Umbilical cord (tissue), 2 donors: ENCODE results near the gene AKR1B1. TPM values are rescaled to one million over a fixed set of nuclear protein-coding genes. Genes with fewer than 3 reads are reported as not detected.
"Not testable (repeated sequence)": the region's sequence is repeated elsewhere in the genome, so short reads cannot be mapped to it uniquely, and the experiment has no call there.

Source experiments
- DNase-seq: peaks from one replicate; pipeline ENCODE4 v3.0.0-alpha.2; 2015; ENCODE audit warnings: low spot score
- total RNA-seq: library from RNA; depleted of rRNA; stranded (reverse); fragments of >200 nt; gene quantifications from one replicate; pipeline ENCODE4 v1.2.3, GENCODE V29; 2014; ENCODE audit warnings: low replicate concordance; ENCODE audit not compliant: insufficient read depth

AKR1B1 gene
- 45.0 TPM for total RNA-seq

DNA sequence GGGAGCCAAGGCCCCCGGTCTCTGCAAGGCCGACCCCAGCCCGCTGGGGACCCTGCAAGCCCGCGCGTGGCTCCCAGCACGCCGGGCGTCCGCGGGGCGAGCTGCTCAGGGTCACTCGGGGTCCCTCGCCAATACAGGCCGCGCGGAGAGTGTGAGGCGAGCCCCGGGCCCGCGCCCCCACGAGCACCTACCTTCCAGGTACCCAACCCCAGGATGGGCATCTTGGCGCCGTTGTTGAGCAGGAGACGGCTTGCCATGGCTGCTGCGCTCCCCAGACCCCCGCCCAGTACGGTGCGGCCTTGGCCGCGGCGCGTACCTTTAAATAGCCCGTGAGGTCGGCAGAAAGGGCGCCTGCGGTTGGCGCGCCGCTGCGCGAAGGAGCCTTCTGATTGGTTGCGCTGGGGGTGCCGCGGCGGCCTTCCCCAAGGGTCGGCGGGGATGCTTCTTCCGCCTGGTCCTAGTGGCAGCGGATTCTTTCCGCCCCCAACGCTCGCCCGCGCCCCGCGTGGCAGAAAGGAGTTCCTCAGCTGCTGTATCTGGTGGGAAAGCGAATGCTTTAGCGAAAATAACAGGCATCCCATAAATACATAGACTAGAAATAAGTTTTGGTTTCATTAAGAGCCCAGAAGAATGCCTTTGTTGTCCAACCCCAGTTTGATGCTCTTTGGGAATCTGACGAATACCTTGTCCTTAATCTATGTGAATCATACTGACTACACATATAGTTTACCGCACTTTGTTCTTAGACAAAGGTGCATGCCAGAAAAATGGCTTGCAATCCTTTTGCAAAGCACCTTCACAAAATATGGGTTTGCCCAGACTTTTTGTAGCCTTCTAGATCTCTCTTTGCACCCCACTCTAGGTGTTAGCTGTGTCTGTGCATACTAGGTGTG, at the start of gene AKR1B1:
Gene AKR1B1, minus strand, starts transcription at position 295 of the 893 bp plus-strand sequence. Its CDS starts 38 bp downstream, at position 257.
- peak; percentile 93 for DNase-seq

DNA sequence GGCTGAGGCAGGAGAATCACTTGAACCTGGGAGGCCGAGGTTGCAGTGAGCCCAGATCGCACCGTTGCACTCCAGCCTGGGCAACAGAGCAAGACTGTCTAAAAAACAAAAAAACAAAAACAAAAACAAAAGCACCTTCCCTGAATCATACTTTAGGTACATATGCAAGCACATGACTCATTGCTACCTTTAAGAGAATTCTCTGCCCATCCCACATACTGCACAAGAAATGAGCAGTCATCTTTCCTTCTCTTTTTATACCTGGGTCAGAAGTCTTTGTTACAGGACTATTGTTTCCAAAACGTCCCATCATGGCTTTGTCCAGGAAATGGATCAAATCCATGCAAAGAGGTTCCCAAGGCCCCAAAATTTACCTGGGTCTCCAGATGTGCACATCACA, 47.0 kb upstream of the AKR1B1 start:
- no peak for DNase-seq

DNA sequence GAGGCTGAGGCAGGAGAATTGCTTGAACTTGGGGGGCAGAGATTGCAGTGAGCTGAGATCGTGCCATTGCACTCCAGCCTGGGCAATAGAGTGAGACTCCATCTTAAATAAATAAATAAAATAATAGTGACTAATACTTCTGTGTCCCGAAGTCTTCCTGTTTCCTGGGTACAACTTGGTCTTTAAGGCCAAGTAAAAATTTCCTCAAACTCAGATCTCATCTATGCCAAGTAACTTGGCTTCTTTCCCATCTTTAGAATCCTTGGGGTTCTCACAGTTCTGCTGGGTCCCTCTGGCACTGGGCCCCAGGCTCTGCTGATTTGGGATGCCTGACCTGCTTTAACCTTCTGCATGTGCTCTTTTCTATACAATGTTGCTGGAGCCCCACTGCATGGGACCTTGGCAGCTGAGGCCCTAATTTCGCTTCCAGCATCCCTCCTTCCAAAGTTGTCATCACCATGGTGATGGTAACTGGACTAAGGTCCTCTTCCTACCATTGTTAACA, 45.8 kb upstream of the AKR1B1 start:
- DNase-seq: no peak

DNA sequence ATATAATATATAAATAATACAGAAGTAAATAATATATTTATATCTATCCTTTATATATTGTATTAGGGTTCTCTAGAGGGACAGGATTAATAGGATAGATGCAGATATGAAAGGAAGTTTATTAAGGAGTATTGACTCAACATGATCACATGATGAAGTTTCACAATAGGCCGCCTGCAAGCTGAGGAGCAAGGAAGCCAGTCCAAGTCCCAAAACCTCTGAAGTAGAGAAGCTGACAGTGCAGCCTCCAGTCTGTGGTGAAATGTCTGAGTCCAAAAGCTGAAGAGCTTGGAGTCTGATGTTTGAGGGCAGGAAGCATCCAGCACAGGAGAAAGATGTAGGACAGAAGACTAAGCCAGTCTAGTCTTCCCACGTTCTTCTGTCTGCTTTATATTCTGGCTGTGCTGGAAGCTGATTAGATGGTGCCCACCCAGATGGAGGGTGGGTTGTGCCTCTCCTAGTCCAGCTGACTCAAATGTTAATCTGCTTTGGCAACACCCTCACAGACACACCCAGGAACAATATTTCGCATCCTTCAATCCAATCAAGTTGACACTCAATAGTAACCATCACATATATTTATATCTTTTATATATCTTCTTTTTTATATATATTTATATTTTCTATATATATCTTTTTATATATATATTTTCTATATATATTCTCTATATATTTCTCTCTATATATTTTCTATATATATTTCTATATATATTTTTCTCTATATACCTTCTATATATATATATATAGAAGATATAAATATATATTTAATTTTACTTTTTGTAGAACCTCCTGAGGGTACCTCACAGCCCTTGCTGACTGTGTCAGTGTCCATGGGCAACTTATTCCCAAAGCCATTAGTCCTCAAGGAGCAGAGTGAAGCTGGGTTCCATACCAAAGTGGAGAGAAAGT, 43.8 kb upstream of the AKR1B1 start:
- peak; percentile 21 for DNase-seq

DNA sequence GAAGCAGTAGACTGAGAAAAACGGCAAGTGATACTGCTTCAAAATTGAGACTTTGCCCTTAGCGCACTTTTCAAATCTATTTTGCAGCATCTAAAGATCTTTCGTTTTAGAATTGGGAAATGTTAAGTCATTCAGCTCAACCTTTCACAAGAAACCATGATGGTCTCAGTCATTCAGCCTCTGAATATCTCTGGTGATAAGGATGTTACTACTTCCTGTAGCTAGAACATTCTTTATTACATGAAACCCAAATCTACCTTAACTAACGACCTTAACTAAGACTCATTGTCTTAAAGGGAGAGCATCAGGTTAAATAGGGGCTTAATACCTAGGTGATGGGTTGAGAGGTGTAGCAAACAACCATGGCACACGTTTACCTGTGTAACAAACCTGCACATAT, 42.1 kb upstream of the AKR1B1 start:
- no peak for DNase-seq

DNA sequence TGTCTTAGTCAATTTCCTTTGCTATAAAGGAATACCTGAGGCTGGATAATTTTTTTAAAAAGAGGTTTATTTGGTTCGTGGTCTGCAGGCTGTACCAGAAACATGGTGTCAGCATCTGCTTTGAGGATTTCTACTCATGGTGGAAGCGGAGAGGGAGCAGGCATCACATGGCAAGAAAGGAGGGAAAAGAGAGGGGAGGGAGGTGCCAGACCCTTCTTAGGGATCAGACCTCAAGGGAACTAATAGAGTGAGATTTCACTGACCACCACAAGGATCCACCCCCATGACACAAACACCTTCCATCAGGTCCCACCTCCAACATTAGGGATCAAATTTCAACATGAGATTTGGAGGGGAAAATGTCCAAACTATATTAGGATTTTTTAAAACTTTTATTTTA, 41.5 kb upstream of the AKR1B1 start:
- DNase-seq: no peak

DNA sequence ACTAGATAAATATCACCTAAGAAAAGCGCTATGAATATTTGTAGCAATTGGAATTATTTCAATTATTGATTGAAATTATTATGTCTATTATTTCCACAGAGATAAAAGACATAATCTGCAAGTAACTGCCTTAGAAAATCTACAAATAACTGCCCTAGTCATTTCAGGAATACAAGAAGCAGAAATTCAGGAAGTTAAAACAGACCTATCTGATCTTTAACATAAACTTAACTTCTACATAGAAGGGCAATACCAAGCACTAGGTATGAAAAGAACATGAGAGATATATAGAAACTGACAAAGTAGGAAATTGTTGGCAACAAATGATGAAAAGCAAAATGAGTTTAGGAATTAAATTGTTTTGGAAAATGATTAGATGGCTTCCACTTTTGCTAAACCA, 36.6 kb upstream of the AKR1B1 start:
- no peak for DNase-seq

DNA sequence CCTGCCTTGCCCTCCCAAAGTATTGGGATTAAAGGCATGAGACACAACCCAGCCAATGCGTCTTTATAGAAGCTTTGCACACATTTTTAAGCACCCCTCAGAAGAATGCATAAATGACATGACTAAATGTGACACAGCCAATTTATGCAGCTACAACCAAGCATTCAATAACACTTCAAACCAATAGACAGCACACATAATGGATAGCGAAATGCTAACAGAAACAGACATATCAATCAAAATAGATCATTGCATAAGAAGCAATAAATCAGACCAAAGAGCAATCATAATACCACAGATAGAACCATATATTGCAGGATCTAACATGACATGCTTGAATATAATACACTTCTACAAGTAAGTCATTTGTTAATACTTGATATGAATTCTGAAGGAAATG, 34.2 kb upstream of the AKR1B1 start:
- DNase-seq: no peak

DNA sequence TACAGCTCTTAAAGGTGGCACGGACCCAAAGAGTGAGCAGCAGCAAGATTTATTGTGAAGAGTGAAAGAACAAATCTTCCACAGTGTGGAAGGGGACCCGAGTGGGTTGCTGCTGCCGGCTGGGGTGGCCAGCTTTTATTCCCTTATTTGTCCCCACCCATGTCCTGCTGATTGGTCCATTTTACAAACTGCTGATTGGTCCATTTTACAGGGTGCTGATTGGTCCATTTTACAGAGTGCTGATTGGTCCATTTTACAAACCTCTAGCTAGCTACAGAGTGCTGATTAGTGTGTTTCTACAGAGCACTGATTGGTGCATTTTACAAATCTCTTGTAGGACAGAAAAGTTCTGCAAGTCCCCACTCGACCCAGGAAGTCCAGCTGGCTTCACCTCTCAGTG, 28.8 kb upstream of the AKR1B1 start:
- not testable (repeated sequence) for DNase-seq

DNA sequence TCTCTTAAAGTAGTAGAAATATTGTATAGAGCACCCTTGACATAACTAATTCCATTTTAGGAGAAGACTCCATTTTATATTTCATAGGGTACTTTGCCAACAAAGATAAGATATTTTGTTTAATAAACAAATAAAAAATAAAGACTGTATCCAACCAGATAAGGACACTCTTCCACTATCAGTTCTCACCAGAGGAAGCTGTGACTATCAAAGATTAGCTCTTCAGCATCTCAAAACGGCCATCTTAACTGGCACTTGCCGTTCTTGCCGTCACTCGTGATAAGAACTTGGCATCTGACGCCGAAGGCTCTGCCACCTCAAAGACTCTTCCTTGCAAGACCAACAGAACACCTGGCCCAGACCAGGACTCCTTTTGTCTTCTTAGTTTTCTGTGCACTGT, 26.3 kb upstream of the AKR1B1 start:
- no peak for DNase-seq

DNA sequence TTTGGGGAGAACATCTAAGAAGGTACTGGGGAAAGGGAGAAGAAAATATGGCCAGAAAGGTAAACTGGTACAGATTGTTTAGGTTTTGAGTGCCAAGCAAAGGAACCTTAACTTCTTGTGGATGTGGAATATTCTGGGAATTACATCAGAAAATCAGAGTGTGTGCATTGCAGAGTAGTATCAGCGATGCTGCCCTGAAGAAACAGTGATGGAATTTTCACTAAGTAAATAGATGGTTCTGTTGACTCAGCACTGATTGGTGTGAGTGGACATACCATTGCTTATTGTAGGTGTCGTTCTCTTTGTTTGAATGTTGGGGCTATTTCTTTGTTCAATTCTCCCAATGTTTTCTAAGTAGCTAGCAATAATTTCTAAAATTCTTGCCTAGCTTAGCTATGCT, 24.4 kb upstream of the AKR1B1 start:
- DNase-seq: no peak

DNA sequence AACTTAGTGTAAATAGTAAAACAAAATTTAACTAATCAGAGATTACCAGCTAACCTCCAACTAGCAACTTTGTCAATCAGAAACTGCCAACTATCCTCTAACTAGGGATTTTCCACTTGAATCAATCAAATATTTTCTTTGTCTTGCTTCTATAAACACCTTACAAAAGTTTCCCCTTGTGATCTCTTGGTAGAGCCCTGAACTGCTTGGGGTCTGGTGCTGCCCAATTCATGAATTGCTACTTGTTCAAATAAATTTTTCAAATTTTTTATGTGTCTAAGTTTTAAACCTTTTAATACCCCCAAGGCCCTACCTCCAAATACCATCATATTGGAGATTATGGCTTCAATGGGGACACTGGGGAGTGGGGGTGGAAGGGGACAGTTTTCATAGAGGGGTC, 24.0 kb upstream of the AKR1B1 start:
- DNase-seq: no peak

DNA sequence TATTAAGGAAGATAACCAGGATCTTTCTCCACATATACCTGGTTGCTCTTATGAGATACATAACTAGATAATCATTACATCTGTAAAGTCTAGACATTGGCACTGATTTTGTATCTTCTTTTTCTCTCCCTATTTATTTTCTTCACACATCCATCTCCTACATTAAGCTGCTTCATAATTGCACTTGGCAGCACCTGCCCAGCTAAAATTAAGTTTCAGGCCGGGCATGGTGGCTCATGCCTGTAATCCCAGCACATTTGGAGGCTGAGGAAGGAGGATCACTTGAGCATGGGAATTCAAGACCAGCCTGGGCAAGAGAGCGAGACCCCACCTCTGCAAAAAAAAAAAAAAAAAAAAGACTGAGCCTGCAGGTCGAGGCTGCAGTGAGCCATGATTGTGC, 22.3 kb upstream of the AKR1B1 start:
- no peak for DNase-seq

DNA sequence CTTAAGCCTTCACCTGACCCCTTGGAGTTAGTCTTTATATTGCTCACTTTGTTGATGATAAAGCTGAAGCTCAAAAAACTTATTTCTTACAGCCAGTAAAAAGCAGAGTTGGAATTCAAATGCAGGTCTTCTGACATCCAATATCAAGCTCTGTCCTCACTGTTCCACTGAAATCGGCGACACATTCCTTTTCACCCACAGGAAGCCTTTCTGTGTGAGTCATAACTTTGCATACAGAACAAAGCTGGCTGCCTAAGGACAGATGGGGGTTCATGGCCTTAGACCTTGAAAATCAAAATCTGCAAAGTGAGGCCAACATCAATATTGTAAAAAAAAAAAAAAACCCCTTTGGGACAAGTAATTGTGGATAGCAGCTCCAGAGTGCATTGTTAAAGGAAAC, 21.8 kb upstream of the AKR1B1 start:
- peak; percentile 22 for DNase-seq

DNA sequence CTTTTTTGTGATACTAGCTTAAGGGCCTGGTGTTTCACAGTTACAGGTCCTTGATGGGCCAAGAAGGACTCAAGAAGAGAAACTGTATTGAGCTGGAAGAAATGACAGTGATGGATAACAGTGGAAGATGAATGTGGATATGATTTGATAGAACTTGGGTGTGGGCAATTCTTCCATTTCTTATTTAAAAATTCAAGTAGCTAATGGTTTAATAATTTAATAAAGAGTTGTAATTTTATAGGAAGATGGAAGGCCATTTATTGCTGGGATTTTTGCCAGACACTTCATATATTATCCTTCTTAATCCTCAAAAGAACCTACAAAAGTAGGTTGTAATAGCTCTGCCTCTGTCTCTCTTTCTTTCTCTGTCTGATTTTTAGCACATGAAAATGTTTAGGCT, 21.3 kb upstream of the AKR1B1 start:
- no peak for DNase-seq

DNA sequence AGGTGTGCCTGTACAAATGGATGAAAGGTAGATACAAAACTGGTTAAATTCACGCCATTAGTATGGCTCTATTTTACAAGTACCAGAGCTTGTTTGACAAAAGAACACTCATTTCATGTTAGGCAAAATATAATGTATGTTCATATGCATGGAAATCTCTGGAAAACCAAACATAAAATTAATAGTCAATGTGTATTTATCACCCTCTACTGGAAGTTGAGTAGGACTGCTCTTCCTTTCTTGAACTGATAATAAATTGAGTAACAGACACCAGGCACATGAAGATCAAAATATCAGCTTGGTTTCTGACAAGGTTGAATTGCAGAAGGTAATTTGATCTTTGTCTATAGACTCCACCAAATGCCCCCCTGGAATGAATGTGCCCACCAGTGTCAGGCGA, 19.8 kb upstream of the AKR1B1 start:
- no peak for DNase-seq

DNA sequence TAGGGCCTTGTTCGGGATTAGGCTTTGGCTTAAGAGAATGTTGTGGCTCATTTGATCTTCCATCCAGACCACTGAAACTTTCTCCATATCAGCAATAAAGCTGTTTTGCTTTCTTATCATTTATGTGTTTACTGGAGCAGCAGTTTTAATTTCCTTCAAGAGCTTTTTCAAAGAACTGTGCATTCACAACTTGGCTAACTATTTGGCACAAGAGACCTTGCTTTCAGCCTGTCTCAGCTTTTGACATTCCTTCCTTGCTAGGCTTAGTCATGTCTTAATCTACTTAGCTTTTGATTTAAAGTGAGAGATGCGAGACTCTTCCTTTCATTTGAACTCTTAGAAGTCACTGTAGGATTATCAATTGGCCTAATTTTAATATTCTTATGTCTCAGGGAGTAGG, 19.1 kb upstream of the AKR1B1 start:
- peak; percentile 83 for DNase-seq

DNA sequence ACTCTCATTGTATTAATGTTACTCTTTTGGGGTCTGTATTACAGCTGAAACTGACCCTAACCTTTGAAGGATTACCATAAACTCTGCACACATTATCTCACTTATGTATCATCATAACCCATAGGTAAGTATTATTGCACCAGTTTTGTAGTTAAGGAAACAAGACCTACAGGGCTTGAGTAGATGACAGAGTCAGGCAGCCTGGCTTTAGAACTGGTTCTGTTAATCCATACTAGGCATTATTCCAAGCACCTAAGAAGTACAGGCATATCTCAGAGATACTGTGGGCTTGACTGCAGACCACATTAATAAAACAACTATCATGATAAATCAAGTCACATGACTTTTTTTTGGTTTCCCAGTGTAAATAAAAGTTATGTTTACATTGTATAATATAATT, 17.1 kb upstream of the AKR1B1 start:
- DNase-seq: peak; percentile 46

DNA sequence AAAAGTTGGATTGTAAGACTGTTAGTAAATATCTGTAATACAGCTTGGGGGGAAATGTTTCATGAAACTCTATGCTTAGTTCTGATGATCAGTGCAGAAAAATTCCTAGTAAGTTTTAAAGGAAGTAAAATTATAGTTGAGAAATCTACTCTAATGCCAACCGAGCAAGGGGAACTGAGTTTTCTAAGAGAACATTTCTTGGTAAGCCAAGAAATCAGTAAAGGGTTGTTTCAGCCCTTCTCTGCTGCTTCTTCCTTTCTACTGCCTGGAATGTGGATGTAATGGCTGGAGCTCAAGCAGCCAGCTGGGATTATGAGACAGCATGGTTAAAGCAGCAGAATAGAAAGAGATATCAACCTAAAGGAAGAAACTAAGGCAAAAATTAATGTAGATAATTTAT, 15.9 kb upstream of the AKR1B1 start:
- no peak for DNase-seq

DNA sequence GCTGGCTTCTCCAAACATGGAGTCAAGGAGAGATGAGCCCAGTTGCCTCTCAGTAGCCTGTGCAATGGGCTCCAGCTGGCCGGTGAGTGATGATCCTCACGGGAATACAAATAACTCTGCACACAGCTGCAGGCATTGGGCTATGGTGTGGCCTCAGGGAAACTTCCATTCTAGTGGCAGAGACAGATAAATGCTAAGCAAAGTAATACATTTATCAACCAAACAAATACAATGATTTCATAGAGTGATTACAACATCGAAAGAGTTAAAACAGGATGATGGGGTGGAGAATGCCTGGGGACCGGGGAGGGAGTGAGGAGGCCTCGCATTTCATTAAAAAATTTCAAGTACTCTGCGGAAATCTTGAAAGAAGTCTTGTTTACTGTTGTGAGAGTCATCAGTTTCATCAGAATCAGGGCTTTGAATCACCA, 15.0 kb upstream of the AKR1B1 start:
- no peak for DNase-seq

DNA sequence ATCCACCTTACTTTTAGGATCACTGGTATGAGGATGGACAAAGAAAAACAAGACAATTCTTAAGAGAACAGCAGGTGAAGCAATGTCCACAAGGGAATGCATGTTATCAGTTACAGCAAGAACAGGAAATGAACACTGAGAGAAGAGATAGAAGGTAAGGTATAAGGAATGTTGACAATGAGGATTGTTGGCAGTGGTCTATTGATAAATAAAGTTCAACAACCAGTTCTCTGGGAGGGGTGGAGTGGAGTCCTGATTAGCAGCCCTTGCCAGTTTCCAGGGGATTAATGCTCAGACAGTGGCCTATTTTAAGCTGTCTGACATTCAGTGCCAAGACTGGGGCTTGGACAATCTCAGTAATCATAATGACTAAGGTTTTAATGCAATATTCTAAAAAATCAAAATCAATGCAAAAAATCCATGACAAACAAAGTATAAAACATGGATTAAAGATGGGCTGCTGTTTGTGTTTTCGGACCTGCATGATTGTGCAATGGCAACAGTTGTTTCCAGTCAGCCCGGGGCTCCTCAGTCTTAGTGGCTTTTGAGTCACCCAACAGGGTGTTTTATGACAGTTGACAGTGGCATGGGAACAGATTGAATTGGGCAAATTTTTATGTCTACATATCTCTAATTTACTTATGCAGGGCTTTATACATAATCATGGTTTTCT, 13.8 kb upstream of the AKR1B1 start:
- DNase-seq: no peak

DNA sequence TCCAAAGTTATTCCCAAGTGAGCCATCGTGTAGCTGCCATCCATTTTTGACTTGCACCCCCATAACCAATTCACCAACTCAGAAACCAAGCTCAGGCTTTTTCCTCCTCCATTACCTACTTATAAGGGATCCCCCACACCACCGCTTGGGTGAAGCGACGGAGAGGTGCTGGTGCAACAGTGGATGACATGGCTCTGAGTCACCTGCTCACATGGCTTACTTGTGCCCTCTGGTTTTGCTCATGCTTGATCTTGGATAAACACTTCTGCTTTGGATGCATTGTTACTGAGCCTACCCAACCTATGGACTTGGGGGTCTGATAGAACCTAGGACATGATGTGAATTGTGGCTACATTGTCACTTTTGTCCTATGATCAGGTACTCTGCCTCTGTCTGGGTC, 12.0 kb upstream of the AKR1B1 start:
- no peak for DNase-seq
